GM21381 (cell line): ENCODE data around the gene KRT73.

Experiments
- ATAC-seq: cut with Tn5 transposase; IDR thresholded peaks from one replicate; pipeline ENCODE4 v1.9.1; 2021; ENCODE audit warnings: mild to moderate bottlenecking, moderate library complexity; ENCODE audit not compliant: unreplicated experiment

KRT73 gene

GRCh38 chr12:52618216-52618615 lies at the start of gene KRT73:
KRT73 (minus strand) TSS chr12:52618559; CDS start chr12:52618524, 35 bp downstream.
- ATAC-seq = no peak

- no peak for ATAC-seq
These were observed 49.6 kb upstream of the KRT73 start for GRCh38 chr12:52667931-52668330.

GRCh38 chr12:52667509-52667908 lies 49.1 kb upstream of the KRT73 start:
- no peak for ATAC-seq

GRCh38 chr12:52666471-52666870 lies 48.1 kb upstream of the KRT73 start:
- ATAC-seq = no peak

- no peak for ATAC-seq
These were observed 45.1 kb upstream of the KRT73 start for GRCh38 chr12:52663420-52663819.

GRCh38 chr12:52662918-52663229 lies 44.5 kb upstream of the KRT73 start:
- no peak for ATAC-seq

- no peak for ATAC-seq
These were observed 43.9 kb upstream of the KRT73 start for GRCh38 chr12:52662093-52662917.

- ATAC-seq = no peak
These were observed 43.3 kb upstream of the KRT73 start for GRCh38 chr12:52661668-52662067.

GRCh38 chr12:52660934-52661499 lies 42.7 kb upstream of the KRT73 start:
- ATAC-seq = no peak

GRCh38 chr12:52659951-52660350 lies 41.6 kb upstream of the KRT73 start:
- ATAC-seq = no peak

- no peak for ATAC-seq
These were observed 41.0 kb upstream of the KRT73 start for GRCh38 chr12:52659395-52659794.

- ATAC-seq = no peak
These were observed 39.8 kb upstream of the KRT73 start for GRCh38 chr12:52658196-52658595.

- no peak for ATAC-seq
These were observed 39.0 kb upstream of the KRT73 start for GRCh38 chr12:52657250-52657902.

- no peak for ATAC-seq
These were observed 38.3 kb upstream of the KRT73 start for GRCh38 chr12:52656616-52657015.

GRCh38 chr12:52655720-52656124 lies 37.4 kb upstream of the KRT73 start:
- ATAC-seq = no peak

- ATAC-seq = no peak
These were observed 36.9 kb upstream of the KRT73 start for GRCh38 chr12:52655251-52655650.

GRCh38 chr12:52651726-52652261 lies 33.4 kb upstream of the KRT73 start, which contains the start of gene KRT2:
KRT2 (minus strand) TSS chr12:52652211; CDS start chr12:52652142, 69 bp downstream.
- ATAC-seq = no peak

GRCh38 chr12:52650520-52651081 lies 32.2 kb upstream of the KRT73 start:
- ATAC-seq = no peak

- no peak for ATAC-seq
These were observed 30.7 kb upstream of the KRT73 start for GRCh38 chr12:52649066-52649465.

- no peak for ATAC-seq
These were observed 29.7 kb upstream of the KRT73 start for GRCh38 chr12:52648012-52648550.

- ATAC-seq = no peak
These were observed 29.2 kb upstream of the KRT73 start for GRCh38 chr12:52647601-52648000.
